Fibroblast of peridontal ligament (primary cell): ENCODE measurements around the gene DOK1.
"Not testable (repeated sequence)": the region's sequence is repeated elsewhere in the genome, so short reads cannot be mapped to it uniquely, and the experiment has no call there.

Experiments used
- DNase-seq: peaks from one replicate; pipeline ENCODE4 v3.0.0-alpha.2; 2010; ENCODE audit errors: extremely low read depth

The DOK1 gene

GRCh38 chr2:74548285-74548899 lies 6.1 kb upstream of the DOK1 start:
- peak; percentile 25 for DNase-seq

GRCh38 chr2:74548900-74549826 lies 5.4 kb upstream of the DOK1 start:
- no peak for DNase-seq

GRCh38 chr2:74550231-74550630 lies 4.3 kb upstream of the DOK1 start:
- no peak for DNase-seq

- no peak for DNase-seq
These were observed 3.0 kb upstream of the DOK1 start for GRCh38 chr2:74551530-74551929.

GRCh38 chr2:74551942-74552913 lies 2.3 kb upstream of the DOK1 start:
- no peak for DNase-seq

- DNase-seq, result peak; percentile 31
These were observed 1.4 kb upstream of the DOK1 start for GRCh38 chr2:74552914-74553811.

- no peak for DNase-seq
These were observed 456 bp downstream of the DOK1 start for GRCh38 chr2:74554820-74555531.

- no peak for DNase-seq
These were observed 1.1 kb downstream of the DOK1 start for GRCh38 chr2:74555610-74556103.

- DNase-seq, result no peak
These were observed 1.6 kb downstream of the DOK1 start for GRCh38 chr2:74556159-74556558.

GRCh38 chr2:74556831-74557370 lies 2.4 kb downstream of the DOK1 start:
- DNase-seq, result no peak

- DNase-seq, result no peak
These were observed 4.0 kb downstream of the DOK1 start for GRCh38 chr2:74558284-74559230.

GRCh38 chr2:74559912-74560311 lies 5.4 kb downstream of the DOK1 start:
- DNase-seq, result no peak

- no peak for DNase-seq
These were observed 6.1 kb downstream of the DOK1 start for GRCh38 chr2:74560591-74560990.

GRCh38 chr2:74561022-74561421 lies 6.5 kb downstream of the DOK1 start:
- DNase-seq, result not testable (repeated sequence)

GRCh38 chr2:74562126-74562775 lies 7.7 kb downstream of the DOK1 start:
- no peak for DNase-seq

- DNase-seq, result peak; percentile 35
These were observed 9.7 kb downstream of the DOK1 start for GRCh38 chr2:74564222-74564621.

GRCh38 chr2:74566076-74566753 lies 11.7 kb downstream of the DOK1 start:
- DNase-seq, result no peak

- peak; percentile 100 for DNase-seq
These were observed 12.2 kb downstream of the DOK1 start for GRCh38 chr2:74566754-74567085.
